ENCODE measurements around the gene STK32A. TPM values are rescaled to one million over a fixed set of nuclear protein-coding genes. Genes with fewer than 3 reads are reported as not detected.

STK32A gene
- total and polyA plus RNA-seq, 2 experiments from 2014 or later, result 2.4 to 2.8 TPM

DNA sequence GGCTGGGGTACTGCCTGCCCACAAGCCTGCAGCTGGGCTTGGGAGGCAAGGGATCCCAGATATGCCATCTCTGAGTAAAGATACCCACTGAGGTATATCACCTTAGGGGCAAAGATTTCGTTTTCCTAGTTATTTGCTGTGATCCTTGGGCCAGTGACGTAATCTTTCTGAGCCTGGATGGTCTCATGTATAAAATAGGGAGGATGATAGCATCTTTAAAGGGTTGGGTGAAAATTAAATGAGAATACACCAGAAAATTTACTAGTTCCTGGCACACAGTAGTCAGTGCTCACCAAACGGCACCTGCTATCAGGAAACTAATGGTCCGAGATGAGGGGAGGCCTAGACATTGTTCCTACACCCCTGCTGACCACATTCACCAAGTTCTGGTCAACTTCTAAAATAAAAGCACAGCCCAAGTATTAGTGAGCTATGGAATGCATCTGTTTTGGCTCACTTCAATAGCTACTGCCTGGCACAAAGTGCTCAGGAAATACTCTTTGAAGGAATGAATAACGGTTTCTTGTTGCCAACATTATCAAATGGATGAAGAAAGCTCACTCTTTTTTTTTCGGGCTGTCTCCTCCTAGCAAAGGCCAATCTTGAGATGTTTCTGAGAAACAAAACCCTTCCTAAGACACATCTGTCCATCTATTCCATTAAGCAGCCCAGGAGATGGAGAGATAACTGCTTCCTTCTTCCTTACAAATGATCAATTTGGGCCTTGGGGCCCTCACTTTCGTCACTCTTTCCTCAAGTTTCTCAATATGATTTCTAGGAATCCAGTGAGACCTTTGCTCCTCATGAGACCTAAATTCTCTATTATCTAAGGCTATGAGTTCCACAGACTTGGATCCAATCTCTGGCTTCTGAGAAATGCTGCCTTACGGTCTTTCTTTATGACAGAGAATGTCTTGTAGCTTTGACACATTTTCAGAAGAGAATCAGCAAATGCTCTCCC lies 176.8 kb downstream of the STK32A start:
- ATAC-seq (no peak), DNase-seq (ENCODE audit: low spot score) (no peak)
- Mint-ChIP-seq H3K4me3 (no peak overlapping the region), H3K4me1 (no peaks in the 10 kb centered on the region; the same call in 2 of the 3 replicates), H3K27me3 (ENCODE audit: insufficient read depth, low read depth, poor library complexity) (peaks cover 2% of the 10 kb centered on the region), H3K36me3 (ENCODE audit: low read depth) (peaks cover 96% of the 10 kb centered on the region), H3K9me3 (no peaks in the 10 kb centered on the region; the same call in 2 of the 3 replicates), H3K27ac (no peak overlapping the region)
- no peaks in the 10 kb centered on the region for H3K4me1 ChIP-seq (ENCODE audit: insufficient read depth)
- peaks cover 13% of the 10 kb centered on the region; the same call in 1 of the 2 replicates for H3F3A ChIP-seq (replicated peaks; ENCODE audit: low read depth)
- no peaks in the 10 kb centered on the region for H3K27me3 ChIP-seq (ENCODE audit: insufficient read depth)
- peak overlapping the region; percentile 80 for H3K27ac ChIP-seq (ENCODE audit: low read depth)
- no peak overlapping the region for H3K4me2 ChIP-seq
- no peak overlapping the region for H2AFZ ChIP-seq
- H3K79me2 ChIP-seq (replicated peaks; ENCODE audit: insufficient read depth), result peaks cover 25% of the 10 kb centered on the region
- peaks cover 52% of the 10 kb centered on the region for H4K20me1 ChIP-seq (replicated peaks; ENCODE audit: insufficient read depth)
- H3K9me2 ChIP-seq (ENCODE audit: insufficient read depth), result no peaks in the 10 kb centered on the region
- no peak overlapping the region for H3K4me3 ChIP-seq
- H3K36me3 ChIP-seq (ENCODE audit: insufficient read depth), result peaks cover 94% of the 10 kb centered on the region
- TF ChIP-seq, protein P1, sequence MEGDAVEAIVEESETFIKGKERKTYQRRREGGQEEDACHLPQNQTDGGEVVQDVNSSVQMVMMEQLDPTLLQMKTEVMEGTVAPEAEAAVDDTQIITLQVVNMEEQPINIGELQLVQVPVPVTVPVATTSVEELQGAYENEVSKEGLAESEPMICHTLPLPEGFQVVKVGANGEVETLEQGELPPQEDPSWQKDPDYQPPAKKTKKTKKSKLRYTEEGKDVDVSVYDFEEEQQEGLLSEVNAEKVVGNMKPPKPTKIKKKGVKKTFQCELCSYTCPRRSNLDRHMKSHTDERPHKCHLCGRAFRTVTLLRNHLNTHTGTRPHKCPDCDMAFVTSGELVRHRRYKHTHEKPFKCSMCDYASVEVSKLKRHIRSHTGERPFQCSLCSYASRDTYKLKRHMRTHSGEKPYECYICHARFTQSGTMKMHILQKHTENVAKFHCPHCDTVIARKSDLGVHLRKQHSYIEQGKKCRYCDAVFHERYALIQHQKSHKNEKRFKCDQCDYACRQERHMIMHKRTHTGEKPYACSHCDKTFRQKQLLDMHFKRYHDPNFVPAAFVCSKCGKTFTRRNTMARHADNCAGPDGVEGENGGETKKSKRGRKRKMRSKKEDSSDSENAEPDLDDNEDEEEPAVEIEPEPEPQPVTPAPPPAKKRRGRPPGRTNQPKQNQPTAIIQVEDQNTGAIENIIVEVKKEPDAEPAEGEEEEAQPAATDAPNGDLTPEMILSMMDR (conservative IDR thresholded peaks at IDR 0.05; ENCODE audit: low read depth in 2 of 2), result no peak
- TF ChIP-seq, protein P2, sequence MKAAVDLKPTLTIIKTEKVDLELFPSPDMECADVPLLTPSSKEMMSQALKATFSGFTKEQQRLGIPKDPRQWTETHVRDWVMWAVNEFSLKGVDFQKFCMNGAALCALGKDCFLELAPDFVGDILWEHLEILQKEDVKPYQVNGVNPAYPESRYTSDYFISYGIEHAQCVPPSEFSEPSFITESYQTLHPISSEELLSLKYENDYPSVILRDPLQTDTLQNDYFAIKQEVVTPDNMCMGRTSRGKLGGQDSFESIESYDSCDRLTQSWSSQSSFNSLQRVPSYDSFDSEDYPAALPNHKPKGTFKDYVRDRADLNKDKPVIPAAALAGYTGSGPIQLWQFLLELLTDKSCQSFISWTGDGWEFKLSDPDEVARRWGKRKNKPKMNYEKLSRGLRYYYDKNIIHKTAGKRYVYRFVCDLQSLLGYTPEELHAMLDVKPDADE (IDR thresholded peaks at IDR 0.05), result no peak
- TF ChIP-seq POLR2AphosphoS5 (IDR thresholded peaks at IDR 0.05; ENCODE audit: low read depth) (no peak), EZH2phosphoT487 (IDR thresholded peaks at IDR 0.05; ENCODE audit: unreplicated experiment) (no peak), EZH2 (IDR thresholded peaks at IDR 0.05; ENCODE audit: low read depth, unreplicated experiment) (no peak), ZNF114 (CRISPR knock-in tag; IDR thresholded peaks at IDR 0.05) (no peak), CREB1 (CRISPR knock-in tag; IDR thresholded peaks at IDR 0.05; ENCODE audit: low read depth) (no peak), NANOG (IDR thresholded peaks at IDR 0.05; ENCODE audit: borderline replicate concordance) (no peak), STAT1 (IDR thresholded peaks at IDR 0.05; ENCODE audit: unreplicated experiment) (no peak), ZNF331 (CRISPR knock-in tag; IDR thresholded peaks at IDR 0.05; ENCODE audit: low read depth) (no peak), JUNB (IDR thresholded peaks at IDR 0.05; ENCODE audit: unreplicated experiment) (no peak)
- TF ChIP-seq, protein P3, sequence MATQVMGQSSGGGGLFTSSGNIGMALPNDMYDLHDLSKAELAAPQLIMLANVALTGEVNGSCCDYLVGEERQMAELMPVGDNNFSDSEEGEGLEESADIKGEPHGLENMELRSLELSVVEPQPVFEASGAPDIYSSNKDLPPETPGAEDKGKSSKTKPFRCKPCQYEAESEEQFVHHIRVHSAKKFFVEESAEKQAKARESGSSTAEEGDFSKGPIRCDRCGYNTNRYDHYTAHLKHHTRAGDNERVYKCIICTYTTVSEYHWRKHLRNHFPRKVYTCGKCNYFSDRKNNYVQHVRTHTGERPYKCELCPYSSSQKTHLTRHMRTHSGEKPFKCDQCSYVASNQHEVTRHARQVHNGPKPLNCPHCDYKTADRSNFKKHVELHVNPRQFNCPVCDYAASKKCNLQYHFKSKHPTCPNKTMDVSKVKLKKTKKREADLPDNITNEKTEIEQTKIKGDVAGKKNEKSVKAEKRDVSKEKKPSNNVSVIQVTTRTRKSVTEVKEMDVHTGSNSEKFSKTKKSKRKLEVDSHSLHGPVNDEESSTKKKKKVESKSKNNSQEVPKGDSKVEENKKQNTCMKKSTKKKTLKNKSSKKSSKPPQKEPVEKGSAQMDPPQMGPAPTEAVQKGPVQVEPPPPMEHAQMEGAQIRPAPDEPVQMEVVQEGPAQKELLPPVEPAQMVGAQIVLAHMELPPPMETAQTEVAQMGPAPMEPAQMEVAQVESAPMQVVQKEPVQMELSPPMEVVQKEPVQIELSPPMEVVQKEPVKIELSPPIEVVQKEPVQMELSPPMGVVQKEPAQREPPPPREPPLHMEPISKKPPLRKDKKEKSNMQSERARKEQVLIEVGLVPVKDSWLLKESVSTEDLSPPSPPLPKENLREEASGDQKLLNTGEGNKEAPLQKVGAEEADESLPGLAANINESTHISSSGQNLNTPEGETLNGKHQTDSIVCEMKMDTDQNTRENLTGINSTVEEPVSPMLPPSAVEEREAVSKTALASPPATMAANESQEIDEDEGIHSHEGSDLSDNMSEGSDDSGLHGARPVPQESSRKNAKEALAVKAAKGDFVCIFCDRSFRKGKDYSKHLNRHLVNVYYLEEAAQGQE (IDR thresholded peaks at IDR 0.05; ENCODE audit: unreplicated experiment), result no peak
- TF ChIP-seq, protein P4, sequence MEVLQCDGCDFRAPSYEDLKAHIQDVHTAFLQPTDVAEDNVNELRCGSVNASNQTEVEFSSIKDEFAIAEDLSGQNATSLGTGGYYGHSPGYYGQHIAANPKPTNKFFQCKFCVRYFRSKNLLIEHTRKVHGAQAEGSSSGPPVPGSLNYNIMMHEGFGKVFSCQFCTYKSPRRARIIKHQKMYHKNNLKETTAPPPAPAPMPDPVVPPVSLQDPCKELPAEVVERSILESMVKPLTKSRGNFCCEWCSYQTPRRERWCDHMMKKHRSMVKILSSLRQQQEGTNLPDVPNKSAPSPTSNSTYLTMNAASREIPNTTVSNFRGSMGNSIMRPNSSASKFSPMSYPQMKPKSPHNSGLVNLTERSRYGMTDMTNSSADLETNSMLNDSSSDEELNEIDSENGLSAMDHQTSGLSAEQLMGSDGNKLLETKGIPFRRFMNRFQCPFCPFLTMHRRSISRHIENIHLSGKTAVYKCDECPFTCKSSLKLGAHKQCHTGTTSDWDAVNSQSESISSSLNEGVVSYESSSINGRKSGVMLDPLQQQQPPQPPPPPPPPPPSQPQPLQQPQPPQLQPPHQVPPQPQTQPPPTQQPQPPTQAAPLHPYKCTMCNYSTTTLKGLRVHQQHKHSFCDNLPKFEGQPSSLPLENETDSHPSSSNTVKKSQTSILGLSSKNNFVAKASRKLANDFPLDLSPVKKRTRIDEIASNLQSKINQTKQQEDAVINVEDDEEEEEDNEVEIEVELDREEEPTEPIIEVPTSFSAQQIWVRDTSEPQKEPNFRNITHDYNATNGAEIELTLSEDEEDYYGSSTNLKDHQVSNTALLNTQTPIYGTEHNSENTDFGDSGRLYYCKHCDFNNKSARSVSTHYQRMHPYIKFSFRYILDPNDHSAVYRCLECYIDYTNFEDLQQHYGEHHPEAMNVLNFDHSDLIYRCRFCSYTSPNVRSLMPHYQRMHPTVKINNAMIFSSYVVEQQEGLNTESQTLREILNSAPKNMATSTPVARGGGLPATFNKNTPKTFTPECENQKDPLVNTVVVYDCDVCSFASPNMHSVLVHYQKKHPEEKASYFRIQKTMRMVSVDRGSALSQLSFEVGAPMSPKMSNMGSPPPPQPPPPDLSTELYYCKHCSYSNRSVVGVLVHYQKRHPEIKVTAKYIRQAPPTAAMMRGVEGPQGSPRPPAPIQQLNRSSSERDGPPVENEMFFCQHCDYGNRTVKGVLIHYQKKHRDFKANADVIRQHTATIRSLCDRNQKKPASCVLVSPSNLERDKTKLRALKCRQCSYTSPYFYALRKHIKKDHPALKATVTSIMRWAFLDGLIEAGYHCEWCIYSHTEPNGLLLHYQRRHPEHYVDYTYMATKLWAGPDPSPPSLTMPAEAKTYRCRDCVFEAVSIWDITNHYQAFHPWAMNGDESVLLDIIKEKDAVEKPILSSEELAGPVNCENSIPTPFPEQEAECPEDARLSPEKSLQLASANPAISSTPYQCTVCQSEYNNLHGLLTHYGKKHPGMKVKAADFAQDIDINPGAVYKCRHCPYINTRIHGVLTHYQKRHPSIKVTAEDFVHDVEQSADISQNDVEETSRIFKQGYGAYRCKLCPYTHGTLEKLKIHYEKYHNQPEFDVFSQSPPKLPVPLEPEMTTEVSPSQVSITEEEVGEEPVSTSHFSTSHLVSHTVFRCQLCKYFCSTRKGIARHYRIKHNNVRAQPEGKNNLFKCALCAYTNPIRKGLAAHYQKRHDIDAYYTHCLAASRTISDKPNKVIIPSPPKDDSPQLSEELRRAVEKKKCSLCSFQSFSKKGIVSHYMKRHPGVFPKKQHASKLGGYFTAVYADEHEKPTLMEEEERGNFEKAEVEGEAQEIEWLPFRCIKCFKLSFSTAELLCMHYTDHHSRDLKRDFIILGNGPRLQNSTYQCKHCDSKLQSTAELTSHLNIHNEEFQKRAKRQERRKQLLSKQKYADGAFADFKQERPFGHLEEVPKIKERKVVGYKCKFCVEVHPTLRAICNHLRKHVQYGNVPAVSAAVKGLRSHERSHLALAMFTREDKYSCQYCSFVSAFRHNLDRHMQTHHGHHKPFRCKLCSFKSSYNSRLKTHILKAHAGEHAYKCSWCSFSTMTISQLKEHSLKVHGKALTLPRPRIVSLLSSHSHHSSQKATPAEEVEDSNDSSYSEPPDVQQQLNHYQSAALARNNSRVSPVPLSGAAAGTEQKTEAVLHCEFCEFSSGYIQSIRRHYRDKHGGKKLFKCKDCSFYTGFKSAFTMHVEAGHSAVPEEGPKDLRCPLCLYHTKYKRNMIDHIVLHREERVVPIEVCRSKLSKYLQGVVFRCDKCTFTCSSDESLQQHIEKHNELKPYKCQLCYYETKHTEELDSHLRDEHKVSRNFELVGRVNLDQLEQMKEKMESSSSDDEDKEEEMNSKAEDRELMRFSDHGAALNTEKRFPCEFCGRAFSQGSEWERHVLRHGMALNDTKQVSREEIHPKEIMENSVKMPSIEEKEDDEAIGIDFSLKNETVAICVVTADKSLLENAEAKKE (CRISPR knock-in tag; IDR thresholded peaks at IDR 0.05), result no peak
